ENCODE results near the gene PRUNE2. TPM values are rescaled to one million over a fixed set of nuclear protein-coding genes. Genes with fewer than 3 reads are reported as not detected.
"Not testable (repeated sequence)": the region's sequence is repeated elsewhere in the genome, so short reads cannot be mapped to it uniquely, and the experiment has no call there.

Gene PRUNE2, protein sequence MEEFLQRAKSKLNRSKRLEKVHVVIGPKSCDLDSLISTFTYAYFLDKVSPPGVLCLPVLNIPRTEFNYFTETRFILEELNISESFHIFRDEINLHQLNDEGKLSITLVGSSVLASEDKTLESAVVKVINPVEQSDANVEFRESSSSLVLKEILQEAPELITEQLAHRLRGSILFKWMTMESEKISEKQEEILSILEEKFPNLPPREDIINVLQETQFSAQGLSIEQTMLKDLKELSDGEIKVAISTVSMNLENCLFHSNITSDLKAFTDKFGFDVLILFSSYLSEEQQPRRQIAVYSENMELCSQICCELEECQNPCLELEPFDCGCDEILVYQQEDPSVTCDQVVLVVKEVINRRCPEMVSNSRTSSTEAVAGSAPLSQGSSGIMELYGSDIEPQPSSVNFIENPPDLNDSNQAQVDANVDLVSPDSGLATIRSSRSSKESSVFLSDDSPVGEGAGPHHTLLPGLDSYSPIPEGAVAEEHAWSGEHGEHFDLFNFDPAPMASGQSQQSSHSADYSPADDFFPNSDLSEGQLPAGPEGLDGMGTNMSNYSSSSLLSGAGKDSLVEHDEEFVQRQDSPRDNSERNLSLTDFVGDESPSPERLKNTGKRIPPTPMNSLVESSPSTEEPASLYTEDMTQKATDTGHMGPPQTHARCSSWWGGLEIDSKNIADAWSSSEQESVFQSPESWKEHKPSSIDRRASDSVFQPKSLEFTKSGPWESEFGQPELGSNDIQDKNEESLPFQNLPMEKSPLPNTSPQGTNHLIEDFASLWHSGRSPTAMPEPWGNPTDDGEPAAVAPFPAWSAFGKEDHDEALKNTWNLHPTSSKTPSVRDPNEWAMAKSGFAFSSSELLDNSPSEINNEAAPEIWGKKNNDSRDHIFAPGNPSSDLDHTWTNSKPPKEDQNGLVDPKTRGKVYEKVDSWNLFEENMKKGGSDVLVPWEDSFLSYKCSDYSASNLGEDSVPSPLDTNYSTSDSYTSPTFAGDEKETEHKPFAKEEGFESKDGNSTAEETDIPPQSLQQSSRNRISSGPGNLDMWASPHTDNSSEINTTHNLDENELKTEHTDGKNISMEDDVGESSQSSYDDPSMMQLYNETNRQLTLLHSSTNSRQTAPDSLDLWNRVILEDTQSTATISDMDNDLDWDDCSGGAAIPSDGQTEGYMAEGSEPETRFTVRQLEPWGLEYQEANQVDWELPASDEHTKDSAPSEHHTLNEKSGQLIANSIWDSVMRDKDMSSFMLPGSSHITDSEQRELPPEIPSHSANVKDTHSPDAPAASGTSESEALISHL (N-terminal part only)
- total RNA-seq (2014; rRNA removed; shearing (Covaris generic); ENCODE audit: low replicate concordance): 0.48 and 1.0 TPM in 2 replicates

DNA sequence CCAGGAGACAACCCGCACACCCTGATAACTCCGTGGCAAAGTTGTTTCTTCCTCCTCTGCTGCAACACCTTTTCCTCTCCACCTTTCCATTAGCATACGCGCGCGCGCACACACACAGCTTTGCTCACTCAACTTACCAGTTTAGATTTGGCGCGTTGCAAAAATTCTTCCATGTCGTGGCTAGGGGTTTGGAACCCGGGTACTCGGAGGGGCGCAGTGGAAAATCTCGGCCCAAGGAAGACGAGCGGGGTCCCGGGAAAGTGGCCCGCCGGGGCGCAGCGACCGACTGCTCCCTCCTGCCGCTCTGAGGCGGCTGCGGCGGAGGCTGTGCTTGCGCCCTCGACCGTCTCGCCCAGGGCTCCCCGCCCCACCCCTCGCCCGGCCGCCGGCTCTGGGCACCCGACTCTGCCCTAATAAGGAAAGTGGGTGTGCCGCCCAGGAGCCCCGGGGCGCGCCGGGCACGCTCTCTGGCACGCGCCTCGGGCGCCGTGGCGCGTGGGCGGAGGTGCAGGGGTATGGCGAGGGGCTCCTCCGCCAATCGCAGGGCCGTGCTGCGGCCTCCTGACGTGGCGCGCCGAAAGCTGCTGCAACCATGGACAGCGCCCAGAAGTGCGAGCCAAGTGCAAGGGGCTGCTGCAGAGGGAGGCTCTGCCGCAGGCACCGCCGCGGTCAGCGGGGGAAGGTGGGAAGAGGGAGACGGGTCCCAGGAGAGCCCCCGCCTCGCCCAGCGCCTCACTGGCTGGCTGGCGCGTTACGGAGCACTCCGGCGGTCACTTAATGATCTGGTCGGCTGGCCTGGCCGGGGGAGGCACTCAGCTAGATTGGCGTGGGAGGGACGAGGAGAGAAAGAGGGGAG lies at the start of gene PRUNE2:
TSS of gene PRUNE2 (minus strand) at position 324 of the 856 bp plus-strand sequence. CDS start at position 173, 151 bp downstream.
- H2AFZ ChIP-seq (ENCODE audit: low read length): no peak within 1 kb of the TSS
- H3K4me1 ChIP-seq (ENCODE audit: low read length): no peaks in the 10 kb centered on the region
- H4K20me1 ChIP-seq (ENCODE audit: insufficient read depth, low read depth, low read length): no peaks in the 10 kb centered on the region
- no peaks in the 10 kb centered on the region for H3K9me3 ChIP-seq (ENCODE audit: low read length)
- H3K9ac ChIP-seq (ENCODE audit: low read length): no peak within 1 kb of the TSS
- H3K79me2 ChIP-seq (ENCODE audit: low read length): no peaks in the 10 kb centered on the region
- H3K4me2 ChIP-seq (ENCODE audit: low read depth, low read length, poor library complexity, severe bottlenecking): no peak within 1 kb of the TSS
- no peak for DNase-seq
- no peak within 1 kb of the TSS for H3K4me3 ChIP-seq (ENCODE audit: low read length)
- no peaks in the 10 kb centered on the region for H3K36me3 ChIP-seq (ENCODE audit: insufficient read depth, low read length)
- no peaks in the 10 kb centered on the region for H3K27me3 ChIP-seq (ENCODE audit: low read length)
- no peak within 1 kb of the TSS for H3K27ac ChIP-seq (ENCODE audit: low read length)
- no peaks in the 10 kb centered on the region for H3K9me2 ChIP-seq (replicated peaks; ENCODE audit: insufficient read depth, low read length)

DNA sequence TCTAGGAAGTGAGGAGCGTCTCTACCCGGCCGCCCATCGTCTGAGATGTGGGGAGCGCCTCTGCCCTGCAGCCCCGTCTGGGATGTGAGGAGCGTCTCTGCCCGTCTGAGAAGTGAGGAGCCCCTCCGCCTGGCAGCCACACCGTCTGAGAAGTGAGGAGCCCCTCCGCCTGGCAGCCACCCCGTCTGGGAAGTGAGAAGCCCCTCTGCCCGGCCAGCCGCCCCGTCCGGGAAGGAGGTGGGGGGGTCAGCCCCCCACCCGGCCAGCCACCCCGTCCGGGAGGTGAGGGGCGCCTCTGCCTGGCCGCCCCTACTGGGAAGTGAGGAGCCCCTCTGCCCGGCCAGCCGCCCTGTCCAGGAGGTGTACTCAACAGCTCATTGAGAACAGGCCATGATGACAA lies 49.5 kb upstream of the PRUNE2 start:
- H3K36me3 ChIP-seq (ENCODE audit: insufficient read depth, low read length); H3K4me3 ChIP-seq (ENCODE audit: low read length); H3K4me2 ChIP-seq (ENCODE audit: low read depth, low read length, poor library complexity, severe bottlenecking); H3K27ac ChIP-seq (ENCODE audit: low read length); H3K9me3 ChIP-seq (ENCODE audit: low read length); H3K79me2 ChIP-seq (ENCODE audit: low read length); H2AFZ ChIP-seq (ENCODE audit: low read length); H3K4me1 ChIP-seq (ENCODE audit: low read length); H4K20me1 ChIP-seq (ENCODE audit: insufficient read depth, low read depth, low read length); H3K9me2 ChIP-seq (replicated peaks; ENCODE audit: insufficient read depth, low read length); H3K27me3 ChIP-seq (ENCODE audit: low read length); DNase-seq; H3K9ac ChIP-seq (ENCODE audit: low read length): not testable (repeated sequence)

DNA sequence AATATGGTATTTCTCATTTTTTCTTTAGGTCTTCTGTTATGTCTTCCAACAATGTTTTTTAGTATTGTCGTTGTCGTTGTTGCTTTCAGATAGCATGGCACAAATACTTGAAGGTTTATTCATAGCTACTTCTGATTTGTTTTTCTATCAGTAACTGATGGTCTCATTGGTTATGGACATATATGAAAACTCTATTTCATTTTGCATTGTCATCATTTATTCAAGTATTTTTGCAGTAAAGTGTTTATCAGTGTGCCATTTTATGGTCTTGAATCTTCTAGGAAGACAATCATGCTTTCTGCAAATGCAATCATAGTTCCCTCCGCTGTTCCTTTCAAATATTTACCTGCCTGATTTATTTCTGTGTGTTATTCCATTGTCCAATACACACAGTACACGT lies 44.0 kb upstream of the PRUNE2 start:
- no peak overlapping the region for H3K27ac ChIP-seq (ENCODE audit: low read length)
- no peak overlapping the region for H3K9ac ChIP-seq (ENCODE audit: low read length)
- no peak overlapping the region for H2AFZ ChIP-seq (ENCODE audit: low read length)
- DNase-seq: no peak
- no peak overlapping the region for H3K4me3 ChIP-seq (ENCODE audit: low read length)
- H3K79me2 ChIP-seq (ENCODE audit: low read length): no peaks in the 10 kb centered on the region
- H3K9me3 ChIP-seq (ENCODE audit: low read length): no peaks in the 10 kb centered on the region
- no peaks in the 10 kb centered on the region for H4K20me1 ChIP-seq (ENCODE audit: insufficient read depth, low read depth, low read length)
- no peaks in the 10 kb centered on the region for H3K27me3 ChIP-seq (ENCODE audit: low read length)
- no peaks in the 10 kb centered on the region for H3K36me3 ChIP-seq (ENCODE audit: insufficient read depth, low read length)
- no peaks in the 10 kb centered on the region for H3K9me2 ChIP-seq (replicated peaks; ENCODE audit: insufficient read depth, low read length)
- H3K4me1 ChIP-seq (ENCODE audit: low read length): no peaks in the 10 kb centered on the region
- H3K4me2 ChIP-seq (ENCODE audit: low read depth, low read length, poor library complexity, severe bottlenecking): no peak overlapping the region

DNA sequence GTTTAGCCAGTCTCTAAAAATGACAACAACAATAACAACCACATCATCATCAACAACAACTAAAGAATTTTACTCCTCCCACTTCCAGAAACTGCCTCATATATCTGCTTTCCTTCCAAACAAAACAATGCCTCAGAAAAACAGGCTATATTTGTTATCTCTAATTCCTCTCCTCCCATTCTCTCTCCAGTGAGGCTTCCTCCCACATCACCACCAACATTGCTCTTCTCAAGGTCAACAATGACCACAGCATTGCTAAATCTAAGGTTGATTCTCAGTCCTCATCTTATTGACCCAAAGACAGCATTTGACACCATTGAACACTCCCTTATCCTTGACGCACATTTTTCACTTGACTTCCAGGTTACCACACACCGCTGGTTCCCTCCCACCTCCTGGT lies 38.1 kb upstream of the PRUNE2 start:
- H3K27me3 ChIP-seq (ENCODE audit: low read length): no peaks in the 10 kb centered on the region
- no peak overlapping the region for H3K27ac ChIP-seq (ENCODE audit: low read length)
- H3K9me3 ChIP-seq (ENCODE audit: low read length): no peaks in the 10 kb centered on the region
- no peaks in the 10 kb centered on the region for H4K20me1 ChIP-seq (ENCODE audit: insufficient read depth, low read depth, low read length)
- no peaks in the 10 kb centered on the region for H3K79me2 ChIP-seq (ENCODE audit: low read length)
- no peak overlapping the region for H3K4me2 ChIP-seq (ENCODE audit: low read depth, low read length, poor library complexity, severe bottlenecking)
- no peak overlapping the region for H3K4me3 ChIP-seq (ENCODE audit: low read length)
- no peak overlapping the region for H3K9ac ChIP-seq (ENCODE audit: low read length)
- H3K9me2 ChIP-seq (replicated peaks; ENCODE audit: insufficient read depth, low read length): no peaks in the 10 kb centered on the region
- H3K4me1 ChIP-seq (ENCODE audit: low read length): no peaks in the 10 kb centered on the region
- no peak overlapping the region for H2AFZ ChIP-seq (ENCODE audit: low read length)
- H3K36me3 ChIP-seq (ENCODE audit: insufficient read depth, low read length): no peaks in the 10 kb centered on the region
- no peak for DNase-seq

DNA sequence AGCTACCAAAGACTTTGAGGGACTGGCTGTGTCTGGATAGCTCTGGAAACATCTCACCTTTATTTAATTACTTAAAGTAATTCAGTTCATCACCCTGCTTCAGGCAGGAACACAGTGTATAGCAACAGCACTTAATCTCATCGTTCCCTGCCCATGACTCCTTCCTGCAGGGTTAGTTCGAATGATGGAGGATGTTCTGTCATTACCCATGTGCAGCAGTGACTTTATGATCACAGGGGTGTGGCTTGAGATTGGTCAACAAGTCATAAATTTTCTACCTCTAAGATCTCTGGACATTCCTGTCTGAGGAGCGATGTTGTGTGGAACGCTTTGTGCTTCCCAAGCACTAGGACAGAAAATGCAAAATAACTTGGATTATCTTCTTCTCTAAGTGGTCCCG lies 37.1 kb upstream of the PRUNE2 start:
- Histone ChIP-seq H3K36me3 (ENCODE audit: insufficient read depth, low read length) (no peaks in the 10 kb centered on the region), H3K4me3 (ENCODE audit: low read length) (no peak overlapping the region), H3K9ac (ENCODE audit: low read length) (no peak overlapping the region), H3K4me2 (ENCODE audit: low read depth, low read length, poor library complexity, severe bottlenecking) (no peak overlapping the region), H3K9me2 (replicated peaks; ENCODE audit: insufficient read depth, low read length) (no peaks in the 10 kb centered on the region), H3K4me1 (ENCODE audit: low read length) (no peaks in the 10 kb centered on the region), H2AFZ (ENCODE audit: low read length) (no peak overlapping the region), H3K79me2 (ENCODE audit: low read length) (no peaks in the 10 kb centered on the region), H3K27ac (ENCODE audit: low read length) (no peak overlapping the region), H3K9me3 (ENCODE audit: low read length) (no peaks in the 10 kb centered on the region), H4K20me1 (ENCODE audit: insufficient read depth, low read depth, low read length) (no peaks in the 10 kb centered on the region), H3K27me3 (ENCODE audit: low read length) (no peaks in the 10 kb centered on the region)
- DNase-seq: no peak

DNA sequence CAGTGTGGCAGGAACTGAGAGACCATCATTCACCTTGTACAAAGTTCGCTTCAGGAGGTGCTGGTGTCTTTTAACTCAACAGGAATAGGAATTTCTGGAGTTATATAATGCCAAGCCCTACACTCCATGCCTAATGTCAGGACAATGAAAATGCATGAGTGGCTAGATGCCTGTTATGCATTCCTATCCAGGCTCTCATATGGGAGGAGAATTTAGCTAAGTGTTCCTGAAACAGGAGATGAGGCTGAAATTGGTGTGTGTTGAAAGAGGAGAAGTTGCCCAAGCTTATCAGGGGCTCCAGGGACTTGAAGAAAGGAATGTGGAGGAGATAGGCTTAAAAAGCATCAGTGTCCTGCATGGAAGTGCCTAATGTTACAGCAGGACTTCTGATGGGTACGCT lies 26.8 kb upstream of the PRUNE2 start:
- no peaks in the 10 kb centered on the region for H3K36me3 ChIP-seq (ENCODE audit: insufficient read depth, low read length)
- H3K4me1 ChIP-seq (ENCODE audit: low read length): no peaks in the 10 kb centered on the region
- no peak overlapping the region for H3K27ac ChIP-seq (ENCODE audit: low read length)
- H4K20me1 ChIP-seq (ENCODE audit: insufficient read depth, low read depth, low read length): no peaks in the 10 kb centered on the region
- H3K4me2 ChIP-seq (ENCODE audit: low read depth, low read length, poor library complexity, severe bottlenecking): no peak overlapping the region
- H3K9me2 ChIP-seq (replicated peaks; ENCODE audit: insufficient read depth, low read length): no peaks in the 10 kb centered on the region
- H2AFZ ChIP-seq (ENCODE audit: low read length): no peak overlapping the region
- no peaks in the 10 kb centered on the region for H3K27me3 ChIP-seq (ENCODE audit: low read length)
- H3K79me2 ChIP-seq (ENCODE audit: low read length): no peaks in the 10 kb centered on the region
- H3K9ac ChIP-seq (ENCODE audit: low read length): no peak overlapping the region
- no peak for DNase-seq
- no peak overlapping the region for H3K4me3 ChIP-seq (ENCODE audit: low read length)
- no peaks in the 10 kb centered on the region for H3K9me3 ChIP-seq (ENCODE audit: low read length)

DNA sequence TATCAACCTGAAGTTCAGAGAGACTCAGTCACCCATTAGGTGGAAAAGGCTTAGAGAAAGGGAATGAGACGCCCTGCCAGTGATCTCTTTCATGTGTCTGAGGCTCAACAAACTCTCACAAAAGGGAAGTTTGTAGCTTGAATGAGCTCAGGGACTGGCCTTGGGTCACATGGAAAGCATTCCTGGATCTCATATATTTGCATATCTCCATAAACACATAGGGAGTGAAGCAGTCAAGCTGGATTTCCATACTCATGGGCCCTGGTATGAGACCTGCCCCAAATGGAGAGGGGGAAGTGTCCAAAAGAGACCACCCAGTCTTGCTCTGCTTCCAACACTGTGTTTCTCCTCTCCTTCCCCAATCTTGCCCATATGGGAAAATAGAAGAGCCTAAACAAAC lies 26.4 kb upstream of the PRUNE2 start:
- Histone ChIP-seq H3K36me3 (ENCODE audit: insufficient read depth, low read length) (no peaks in the 10 kb centered on the region), H3K27me3 (ENCODE audit: low read length) (no peaks in the 10 kb centered on the region), H3K4me1 (ENCODE audit: low read length) (no peaks in the 10 kb centered on the region), H3K9me2 (replicated peaks; ENCODE audit: insufficient read depth, low read length) (no peaks in the 10 kb centered on the region), H4K20me1 (ENCODE audit: insufficient read depth, low read depth, low read length) (no peaks in the 10 kb centered on the region), H3K9ac (ENCODE audit: low read length) (no peak overlapping the region), H3K4me2 (ENCODE audit: low read depth, low read length, poor library complexity, severe bottlenecking) (no peak overlapping the region), H2AFZ (ENCODE audit: low read length) (no peak overlapping the region), H3K4me3 (ENCODE audit: low read length) (no peak overlapping the region), H3K79me2 (ENCODE audit: low read length) (no peaks in the 10 kb centered on the region), H3K9me3 (ENCODE audit: low read length) (no peaks in the 10 kb centered on the region), H3K27ac (ENCODE audit: low read length) (no peak overlapping the region)
- DNase-seq: no peak

Measured in Karpas-422 (cell line).